Nephron (organoid): ENCODE results near the gene COPS2.
"Not testable (repeated sequence)": the region's sequence is repeated elsewhere in the genome, so short reads cannot be mapped to it uniquely, and the experiment has no call there.

Experiments used
- H3K27ac Mint-ChIP-seq, 3 experiments: 2 replicates each; pipeline ENCODE4 v1.8.0; 2020; ENCODE audit warnings: mixed read lengths in 3 of 3, mild to moderate bottlenecking in 2 of 3, moderate library complexity in 1 of 3
- H3K27me3 Mint-ChIP-seq: 2 replicates; pipeline ENCODE4 v1.8.0; 2021; ENCODE audit warnings: low read depth, mild to moderate bottlenecking, moderate library complexity, mixed read lengths
- H3K36me3 Mint-ChIP-seq: 2 replicates; pipeline ENCODE4 v1.8.0; 2020; ENCODE audit warnings: low read depth, mixed read lengths
- H3K4me1 Mint-ChIP-seq: 2 replicates; pipeline ENCODE4 v1.8.0; 2020; ENCODE audit warnings: mixed read lengths
- H3K4me3 Mint-ChIP-seq, 3 experiments: 2 replicates each; pipeline ENCODE4 v1.8.0; 2020; ENCODE audit warnings: mild to moderate bottlenecking in 3 of 3, mixed read lengths in 3 of 3, moderate library complexity in 2 of 3
- H3K9me3 Mint-ChIP-seq: 2 replicates; pipeline ENCODE4 v1.8.0; 2020; ENCODE audit warnings: mixed read lengths
- TF ChIP-seq, protein P1 (sequence below), 3 experiments: fragments of 200-600 bp; sonication (generic); IDR thresholded peaks; one replicate each; pipeline ENCODE4 v1.5.0; 2021; ENCODE audit warnings: antibody characterized with exemption in 3 of 3; ENCODE audit not compliant: unreplicated experiment in 3 of 3

Gene COPS2

DNA sequence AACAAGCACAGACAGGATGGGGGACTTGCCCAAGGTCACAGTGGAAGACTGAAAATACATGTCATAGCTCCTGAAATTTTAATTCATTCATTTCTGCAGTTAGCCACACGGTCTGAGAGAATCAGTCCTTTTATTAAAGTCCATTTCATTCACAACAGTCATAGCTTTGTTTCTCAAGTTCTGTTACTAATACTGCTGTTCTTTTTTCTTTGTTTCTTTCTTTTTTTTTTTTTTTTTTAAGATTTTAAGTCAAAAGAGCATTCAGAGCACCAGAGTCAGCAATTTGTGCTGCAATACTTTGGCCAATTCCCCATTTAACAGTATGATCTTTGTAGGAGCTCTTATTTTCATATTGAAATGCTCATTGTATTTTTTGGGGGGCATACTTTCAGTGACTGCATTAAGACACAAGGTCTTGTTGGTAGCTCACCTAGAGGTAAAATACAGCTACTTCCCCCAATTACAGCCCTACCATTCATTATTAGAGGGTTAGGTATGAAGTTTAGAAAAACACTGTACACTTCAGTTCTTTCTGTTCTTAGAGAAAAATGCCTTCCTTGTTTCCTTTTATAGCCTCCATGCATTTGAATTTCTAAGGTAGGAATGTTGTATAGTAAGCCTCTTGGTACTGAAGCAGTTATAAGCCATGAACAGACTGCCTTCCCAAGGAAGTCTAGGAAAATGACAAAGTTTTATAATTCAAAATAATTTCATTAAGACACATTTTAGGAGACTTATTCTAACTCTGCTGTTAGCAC is 24.2 kb upstream of the COPS2 start:
- no peak overlapping the region for H3K27ac Mint-ChIP-seq
- H3K27me3 Mint-ChIP-seq, result no peaks in the 10 kb centered on the region
- peaks cover 13% of the 10 kb centered on the region for H3K9me3 Mint-ChIP-seq
- no peaks in the 10 kb centered on the region for H3K4me1 Mint-ChIP-seq
- H3K36me3 Mint-ChIP-seq, result peaks cover 16% of the 10 kb centered on the region
- H3K4me3 Mint-ChIP-seq, result no peak overlapping the region
- TF ChIP-seq, protein P1, sequence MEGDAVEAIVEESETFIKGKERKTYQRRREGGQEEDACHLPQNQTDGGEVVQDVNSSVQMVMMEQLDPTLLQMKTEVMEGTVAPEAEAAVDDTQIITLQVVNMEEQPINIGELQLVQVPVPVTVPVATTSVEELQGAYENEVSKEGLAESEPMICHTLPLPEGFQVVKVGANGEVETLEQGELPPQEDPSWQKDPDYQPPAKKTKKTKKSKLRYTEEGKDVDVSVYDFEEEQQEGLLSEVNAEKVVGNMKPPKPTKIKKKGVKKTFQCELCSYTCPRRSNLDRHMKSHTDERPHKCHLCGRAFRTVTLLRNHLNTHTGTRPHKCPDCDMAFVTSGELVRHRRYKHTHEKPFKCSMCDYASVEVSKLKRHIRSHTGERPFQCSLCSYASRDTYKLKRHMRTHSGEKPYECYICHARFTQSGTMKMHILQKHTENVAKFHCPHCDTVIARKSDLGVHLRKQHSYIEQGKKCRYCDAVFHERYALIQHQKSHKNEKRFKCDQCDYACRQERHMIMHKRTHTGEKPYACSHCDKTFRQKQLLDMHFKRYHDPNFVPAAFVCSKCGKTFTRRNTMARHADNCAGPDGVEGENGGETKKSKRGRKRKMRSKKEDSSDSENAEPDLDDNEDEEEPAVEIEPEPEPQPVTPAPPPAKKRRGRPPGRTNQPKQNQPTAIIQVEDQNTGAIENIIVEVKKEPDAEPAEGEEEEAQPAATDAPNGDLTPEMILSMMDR (IDR thresholded peaks at IDR 0.05; ENCODE audit: unreplicated experiment in 3 of 3), result no peak

DNA sequence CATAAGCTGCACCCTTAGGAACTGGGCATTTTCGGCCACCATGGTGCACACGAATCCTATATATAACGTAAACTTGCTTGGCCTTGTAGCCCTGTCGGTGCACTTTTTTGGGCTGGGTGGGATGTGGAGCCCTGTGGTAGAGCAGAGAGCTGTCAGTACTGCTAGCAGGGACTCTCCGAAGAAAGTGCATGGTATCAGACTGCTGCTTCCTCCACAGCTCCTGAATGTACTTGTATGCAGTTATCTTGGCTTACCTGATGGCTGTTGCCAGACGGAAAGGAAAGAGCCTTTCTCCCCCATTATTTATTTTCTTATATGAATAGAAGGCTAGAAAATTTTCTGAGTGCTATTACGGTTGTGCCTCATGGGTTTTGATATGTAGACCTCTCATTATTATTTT is 23.1 kb upstream of the COPS2 start:
- Mint-ChIP-seq H3K27ac (no peak overlapping the region), H3K27me3 (no peaks in the 10 kb centered on the region), H3K36me3 (peaks cover 8% of the 10 kb centered on the region), H3K9me3 (peaks cover 7% of the 10 kb centered on the region), H3K4me1 (no peaks in the 10 kb centered on the region), H3K4me3 (no peak overlapping the region)
- TF ChIP-seq, protein P1 (IDR thresholded peaks at IDR 0.05; ENCODE audit: unreplicated experiment in 3 of 3), result no peak

DNA sequence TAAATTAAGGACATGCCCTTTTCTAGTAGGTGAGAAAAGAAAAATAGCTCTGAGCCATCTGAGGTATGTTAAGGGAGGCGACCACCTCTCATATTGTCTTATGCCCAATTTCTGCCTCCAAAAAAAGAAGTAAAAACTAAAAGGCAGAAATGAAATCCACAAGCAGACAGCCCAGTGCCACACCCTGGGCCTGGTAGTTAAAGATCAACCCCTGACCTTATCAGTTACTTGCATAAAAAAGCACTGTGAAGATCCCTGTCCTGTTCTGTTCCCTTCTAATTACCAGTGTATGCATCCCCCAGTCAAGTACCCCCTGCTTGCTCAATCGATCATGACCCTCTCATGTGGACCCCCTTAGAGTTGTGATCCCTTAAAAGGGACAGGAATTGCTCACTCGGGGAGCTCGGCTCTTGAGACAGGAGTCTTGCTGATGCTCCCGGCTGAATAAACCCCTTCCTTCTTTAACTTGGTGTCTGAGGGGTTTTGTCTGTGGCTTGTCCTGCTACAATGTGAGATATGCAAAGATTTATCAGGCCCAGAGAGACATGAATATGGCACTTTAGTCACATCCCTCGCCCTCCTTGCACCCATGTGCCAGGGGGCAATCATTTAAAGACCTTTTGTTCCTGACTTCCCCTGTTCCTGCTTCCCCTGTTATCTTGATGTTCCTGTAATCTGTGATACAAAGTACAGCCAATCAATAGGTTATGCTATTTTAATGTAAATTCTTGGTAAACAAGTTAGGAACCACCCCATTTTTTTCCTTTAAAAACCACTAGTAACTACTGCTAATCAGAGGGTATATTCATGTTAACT is 20.4 kb upstream of the COPS2 start:
- H3K36me3 Mint-ChIP-seq, H3K27me3 Mint-ChIP-seq, H3K4me1 Mint-ChIP-seq, H3K27ac Mint-ChIP-seq, H3K9me3 Mint-ChIP-seq, H3K4me3 Mint-ChIP-seq: not testable (repeated sequence)

DNA sequence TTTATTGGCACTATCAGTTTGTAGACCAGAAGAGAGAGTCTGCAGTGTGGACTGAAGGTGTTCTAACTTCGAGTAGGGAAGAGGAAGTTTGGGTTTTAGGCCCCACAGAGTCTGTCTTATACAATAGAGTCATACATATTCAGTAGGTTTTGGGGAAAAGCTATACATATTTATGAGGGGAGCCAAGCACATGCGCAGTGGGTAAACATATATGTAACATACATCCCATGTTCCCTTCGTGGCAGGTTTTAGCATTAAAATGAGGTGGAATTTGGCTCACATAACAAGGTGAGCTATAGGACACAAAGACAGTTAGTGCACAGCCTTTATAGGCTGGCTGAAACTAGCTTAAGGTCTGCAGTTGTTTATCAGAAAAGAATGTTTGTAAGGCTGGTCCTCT is 19.5 kb upstream of the COPS2 start:
- Mint-ChIP-seq H3K27ac (no peak overlapping the region), H3K27me3 (no peaks in the 10 kb centered on the region), H3K36me3 (peaks cover 4% of the 10 kb centered on the region), H3K4me3 (no peak overlapping the region), H3K4me1 (peaks cover 15% of the 10 kb centered on the region), H3K9me3 (peaks cover 7% of the 10 kb centered on the region)
- TF ChIP-seq, protein P1 (IDR thresholded peaks at IDR 0.05; ENCODE audit: unreplicated experiment in 3 of 3), result no peak

DNA sequence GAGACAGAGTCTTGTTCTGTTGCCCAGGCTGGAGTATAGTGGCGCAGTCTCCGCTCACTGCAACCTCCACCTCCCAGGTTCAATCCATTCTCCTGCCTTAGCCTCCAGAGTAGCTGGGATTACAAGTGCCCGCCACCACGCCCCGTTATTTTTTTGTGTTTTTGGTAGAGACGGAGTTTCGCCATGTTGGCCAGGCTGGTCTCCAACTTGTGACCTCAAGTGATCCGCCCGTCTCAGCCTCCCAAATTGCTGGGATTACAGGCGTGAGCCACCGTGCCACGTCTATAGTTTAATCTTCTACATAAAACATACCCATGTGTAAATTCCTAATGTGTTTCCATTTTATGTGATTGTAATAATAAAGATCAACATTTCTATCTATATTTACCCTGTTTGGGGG is 16.4 kb upstream of the COPS2 start:
- Mint-ChIP-seq H3K36me3 (peaks cover 4% of the 10 kb centered on the region), H3K27ac (peak overlapping the region in 2 of 3 experiments; percentile 51 to 92), H3K4me1 (peaks cover 15% of the 10 kb centered on the region), H3K27me3 (no peaks in the 10 kb centered on the region), H3K9me3 (peaks cover 7% of the 10 kb centered on the region), H3K4me3 (peak overlapping the region; percentile 61 to 96 (median 96))
- TF ChIP-seq, protein P1 (IDR thresholded peaks at IDR 0.05; ENCODE audit: unreplicated experiment in 3 of 3), result no peak

DNA sequence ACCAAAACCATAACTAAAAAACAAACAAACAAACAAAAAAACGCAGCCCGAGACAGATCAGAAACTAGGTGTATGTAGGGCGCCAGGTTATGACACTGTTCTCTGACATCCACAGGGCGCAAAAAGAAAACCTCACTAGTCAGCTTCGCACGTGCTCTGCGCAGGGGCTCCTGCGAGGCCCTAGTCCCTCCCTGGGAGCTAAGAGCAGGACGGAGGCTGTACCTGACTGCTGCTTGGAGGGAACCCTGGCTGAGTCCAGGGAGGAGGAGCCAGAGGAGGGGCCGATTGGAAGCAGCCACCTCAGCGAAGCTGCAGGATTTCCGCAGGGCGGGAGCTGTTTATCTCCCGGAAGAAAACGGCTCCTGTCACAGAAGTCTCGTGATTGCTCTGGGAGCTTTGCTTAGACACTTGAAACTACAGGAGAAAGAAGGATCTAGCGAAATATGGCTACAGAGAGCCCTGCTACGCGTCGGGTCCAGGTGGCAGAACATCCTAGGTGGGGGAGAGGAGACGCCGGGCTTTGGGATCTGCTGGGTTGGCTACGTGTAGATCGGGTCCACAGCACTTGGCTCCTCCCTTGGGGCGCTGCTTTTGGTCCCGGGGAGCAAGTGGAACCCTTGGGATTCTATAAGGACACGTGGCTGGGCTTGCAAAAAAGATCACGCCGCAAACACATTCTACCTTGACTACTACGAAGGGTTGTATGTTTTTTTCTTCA is 14.6 kb upstream of the COPS2 start, which contains the start of gene GALK2:
Gene GALK2, plus strand, starts transcription at position 368 of the 718 bp plus-strand sequence. Its CDS starts 76 bp downstream, at position 444.
- Mint-ChIP-seq H3K4me3 (peak within 1 kb of the TSS; percentile 96 to 98 (median 96)), H3K9me3 (no peaks in the 10 kb centered on the region), H3K4me1 (peaks cover 15% of the 10 kb centered on the region), H3K27me3 (no peaks in the 10 kb centered on the region), H3K27ac (peak within 1 kb of the TSS; percentile 84 to 92 (median 91)), H3K36me3 (peaks cover 4% of the 10 kb centered on the region)
- TF ChIP-seq, protein P1 (IDR thresholded peaks at IDR 0.05; ENCODE audit: unreplicated experiment in 3 of 3), result no peak
